ENCODE measurements around the gene BLOC1S4. TPM values are rescaled to one million over a fixed set of nuclear protein-coding genes. Genes with fewer than 3 reads are reported as not detected.
A peak's percentile ranks its signal among the peaks of the same experiment; 100 is the strongest.

The BLOC1S4 gene
- total RNA-seq, 2 donors from 2014 or later, result 16.5 to 17.1 TPM

GRCh38 chr4:6761649-6762615 is 46.0 kb downstream of the BLOC1S4 start:
- no peak overlapping the region for H3K4me3 ChIP-seq
- H3K27ac ChIP-seq, result peak overlapping the region in 2 of 4 donors; percentile 29 to 66
- H3K9me3 ChIP-seq, result no peaks in the 10 kb centered on the region
- H3K36me3 ChIP-seq (replicated peaks in 1 of 2; ENCODE audit: insufficient read depth in 1 of 2, low read depth in 2 of 2), result no peaks in the 10 kb centered on the region
- 54 to 70% methylated on average over 27 to 35 of the region's 35 CpGs for WGBS, 2 donors
- peak; percentile 73 for ATAC-seq
- intact Hi-C loops (cut with DNase I), result no loop called here
- no peaks in the 10 kb centered on the region for H3K4me1 ChIP-seq
- H3K27me3 ChIP-seq, result no peaks in the 10 kb centered on the region
- peak in 3 of 4 donors; percentile 46 to 55 (median 49) for DNase-seq
- TF ChIP-seq POLR2A (IDR thresholded peaks at IDR 0.05) (peak in 1 of 3 donors; percentile 17), CTCF (IDR thresholded peaks at IDR 0.05) (no peak)

- DNase-seq, result no peak
Observed at GRCh38 chr4:6763330-6763851, 47.4 kb downstream of the BLOC1S4 start.

GRCh38 chr4:6764976-6765620 is 49.1 kb downstream of the BLOC1S4 start:
- Histone ChIP-seq H3K4me1 (peaks cover 7% of the 10 kb centered on the region), H3K27me3 (no peaks in the 10 kb centered on the region), H3K27ac (no peak overlapping the region), H3K4me3 (no peak overlapping the region), H3K36me3 (replicated peaks in 1 of 2; ENCODE audit: insufficient read depth in 1 of 2, low read depth in 2 of 2) (no peaks in the 10 kb centered on the region), H3K9me3 (no peaks in the 10 kb centered on the region)
- no peak for DNase-seq
- TF ChIP-seq POLR2A (IDR thresholded peaks at IDR 0.05), result no peak
- TF ChIP-seq CTCF (IDR thresholded peaks at IDR 0.05), result no peak
- no peak for ATAC-seq
- 74 to 80% methylated on average over 11 of the region's 11 CpGs for WGBS, 2 donors
- intact Hi-C loops (cut with DNase I), result no loop called here

More at GRCh38 chr4:6763330-6763851, 47.4 kb downstream of the BLOC1S4 start:
- Histone ChIP-seq H3K4me1 (peaks cover 7% of the 10 kb centered on the region), H3K36me3 (replicated peaks in 1 of 2; ENCODE audit: insufficient read depth in 1 of 2, low read depth in 2 of 2) (no peaks in the 10 kb centered on the region), H3K27ac (no peak overlapping the region), H3K9me3 (no peaks in the 10 kb centered on the region), H3K4me3 (no peak overlapping the region), H3K27me3 (no peaks in the 10 kb centered on the region)
- intact Hi-C loops (cut with DNase I), result no loop called here
- 78 to 86% methylated on average over 15 to 16 of the region's 16 CpGs for WGBS, 2 donors
- no peak for ATAC-seq
- TF ChIP-seq CTCF (IDR thresholded peaks at IDR 0.05) (no peak), POLR2A (IDR thresholded peaks at IDR 0.05) (no peak)

- WGBS, 2 donors, result 90 to 100% methylated on average over 2 of the region's 2 CpGs
- no peak for ATAC-seq
Observed at GRCh38 chr4:6765703-6766102, 49.7 kb downstream of the BLOC1S4 start.

More at GRCh38 chr4:6765703-6766102, 49.7 kb downstream of the BLOC1S4 start:
- no peak for DNase-seq
- TF ChIP-seq POLR2A (IDR thresholded peaks at IDR 0.05) (no peak), CTCF (IDR thresholded peaks at IDR 0.05) (no peak)
- intact Hi-C loops (cut with DNase I), result no loop called here
- no peak overlapping the region for H3K4me3 ChIP-seq
- H3K4me1 ChIP-seq, result peaks cover 7% of the 10 kb centered on the region
- no peak overlapping the region for H3K27ac ChIP-seq
- H3K36me3 ChIP-seq (replicated peaks in 1 of 2; ENCODE audit: insufficient read depth in 1 of 2, low read depth in 2 of 2), result no peaks in the 10 kb centered on the region
- H3K9me3 ChIP-seq, result no peaks in the 10 kb centered on the region
- no peaks in the 10 kb centered on the region for H3K27me3 ChIP-seq

Other genes with a start within 250 kb of the BLOC1S4 start
- under 1 TPM; 0.66 to 0.78 TPM for gene PPP2R2C, start 243.6 kb upstream of the BLOC1S4 start, total RNA-seq
- gene MAN2B2, start 141.0 kb upstream of the BLOC1S4 start, total RNA-seq, result 10 to 100 TPM; 22.4 to 28.3 TPM
- gene MRFAP1, start 75.5 kb upstream of the BLOC1S4 start, total RNA-seq, result 100 to 1,000 TPM in 1 of 2 donors, 10 to 100 TPM in 1; 97.9 to 115 TPM
- gene S100P, start 22.3 kb upstream of the BLOC1S4 start, total RNA-seq, result 1 to 10 TPM in 1 of 2 donors, not detected in 1; 1.0 TPM
- 10 to 100 TPM; 34.3 to 44.1 TPM for gene MRFAP1L1, start 6.3 kb upstream of the BLOC1S4 start, total RNA-seq
- 10 to 100 TPM in 1 of 2 donors, 1 to 10 TPM in 1; 9.6 to 15.0 TPM for gene KIAA0232, start 66.6 kb downstream of the BLOC1S4 start, total RNA-seq
- gene TBC1D14, start 193.7 kb downstream of the BLOC1S4 start, total RNA-seq, result 10 to 100 TPM; 10.5 to 20.0 TPM

Measured in body of pancreas (tissue), 4 donors.